ENCODE measurements around the gene HDAC9.
A peak's percentile ranks its signal among the peaks of the same experiment; 100 is the strongest.

Gene HDAC9

GRCh38 chr7:18679261-18679660, 183.7 kb downstream of the HDAC9 start:
- no peak for ATAC-seq
- TF ChIP-seq RARB (CRISPR knock-in tag; IDR thresholded peaks at IDR 0.05) (no peak), PATZ1 (CRISPR knock-in tag; IDR thresholded peaks at IDR 0.05; ENCODE audit: borderline replicate concordance) (no peak), ARNTL (CRISPR knock-in tag; IDR thresholded peaks at IDR 0.05; ENCODE audit: borderline replicate concordance, low read depth) (no peak), TOX (CRISPR knock-in tag; IDR thresholded peaks at IDR 0.05; ENCODE audit: borderline replicate concordance) (no peak), ZFP30 (CRISPR knock-in tag; IDR thresholded peaks at IDR 0.05) (no peak), ZNF565 (CRISPR knock-in tag; conservative IDR thresholded peaks at IDR 0.05; ENCODE audit: low read depth) (no peak), CREB5 (CRISPR knock-in tag; IDR thresholded peaks at IDR 0.05; ENCODE audit: low read depth) (no peak), ISL1 (CRISPR knock-in tag; IDR thresholded peaks at IDR 0.05) (no peak), CSDC2 (CRISPR knock-in tag; IDR thresholded peaks at IDR 0.05) (no peak), ZNF70 (CRISPR knock-in tag; IDR thresholded peaks at IDR 0.05) (no peak), TCF4 (CRISPR knock-in tag; IDR thresholded peaks at IDR 0.05; ENCODE audit: borderline replicate concordance) (no peak), OSR1 (CRISPR knock-in tag; IDR thresholded peaks at IDR 0.05) (no peak)

GRCh38 chr7:18680576-18680975, 185.0 kb downstream of the HDAC9 start:
- TF ChIP-seq ARNTL (CRISPR knock-in tag; IDR thresholded peaks at IDR 0.05; ENCODE audit: borderline replicate concordance, low read depth) (no peak), POU6F1 (CRISPR knock-in tag; IDR thresholded peaks at IDR 0.05; ENCODE audit: borderline replicate concordance, low read depth) (no peak), ESRRG (CRISPR knock-in tag; IDR thresholded peaks at IDR 0.05) (no peak), ZC3H10 (CRISPR knock-in tag; IDR thresholded peaks at IDR 0.05) (no peak), ISL1 (CRISPR knock-in tag; IDR thresholded peaks at IDR 0.05) (peak; percentile 45; the same call in 1 of the 2 replicates)
- ATAC-seq, result no peak; the same call in 2 of the 3 replicates

- ATAC-seq, result no peak
- TF ChIP-seq POU6F1 (CRISPR knock-in tag; IDR thresholded peaks at IDR 0.05; ENCODE audit: borderline replicate concordance, low read depth) (no peak), CSRNP3 (CRISPR knock-in tag; IDR thresholded peaks at IDR 0.05) (no peak), ZFP3 (CRISPR knock-in tag; IDR thresholded peaks at IDR 0.05) (no peak), CSDC2 (CRISPR knock-in tag; IDR thresholded peaks at IDR 0.05) (no peak), ZNF565 (CRISPR knock-in tag; conservative IDR thresholded peaks at IDR 0.05; ENCODE audit: low read depth) (no peak), ARNTL (CRISPR knock-in tag; IDR thresholded peaks at IDR 0.05; ENCODE audit: borderline replicate concordance, low read depth) (no peak), ZFP30 (CRISPR knock-in tag; IDR thresholded peaks at IDR 0.05) (no peak), TCF4 (CRISPR knock-in tag; IDR thresholded peaks at IDR 0.05; ENCODE audit: borderline replicate concordance) (no peak), CREB5 (CRISPR knock-in tag; IDR thresholded peaks at IDR 0.05; ENCODE audit: low read depth) (no peak), RARB (CRISPR knock-in tag; IDR thresholded peaks at IDR 0.05) (no peak), ISL1 (CRISPR knock-in tag; IDR thresholded peaks at IDR 0.05) (no peak), TOX (CRISPR knock-in tag; IDR thresholded peaks at IDR 0.05; ENCODE audit: borderline replicate concordance) (no peak), GLIS3 (CRISPR knock-in tag; IDR thresholded peaks at IDR 0.05) (no peak), SNAI2 (CRISPR knock-in tag; IDR thresholded peaks at IDR 0.05) (no peak)
These were observed 189.4 kb downstream of the HDAC9 start for GRCh38 chr7:18684916-18685315.

All from SK-N-SH treated with all-trans-retinoic acid at 6 μM for 48 hours (cell line).